ENCODE data around the gene TMEM41B. TPM values are rescaled to one million over a fixed set of nuclear protein-coding genes. Genes with fewer than 3 reads are reported as not detected.
A peak's percentile ranks its signal among the peaks of the same experiment; 100 is the strongest.
"Not testable (repeated sequence)": the region's sequence is repeated elsewhere in the genome, so short reads cannot be mapped to it uniquely, and the experiment has no call there.

Gene TMEM41B
- total RNA-seq, 1 experiment from 2014 or later: 50.3 TPM

DNA sequence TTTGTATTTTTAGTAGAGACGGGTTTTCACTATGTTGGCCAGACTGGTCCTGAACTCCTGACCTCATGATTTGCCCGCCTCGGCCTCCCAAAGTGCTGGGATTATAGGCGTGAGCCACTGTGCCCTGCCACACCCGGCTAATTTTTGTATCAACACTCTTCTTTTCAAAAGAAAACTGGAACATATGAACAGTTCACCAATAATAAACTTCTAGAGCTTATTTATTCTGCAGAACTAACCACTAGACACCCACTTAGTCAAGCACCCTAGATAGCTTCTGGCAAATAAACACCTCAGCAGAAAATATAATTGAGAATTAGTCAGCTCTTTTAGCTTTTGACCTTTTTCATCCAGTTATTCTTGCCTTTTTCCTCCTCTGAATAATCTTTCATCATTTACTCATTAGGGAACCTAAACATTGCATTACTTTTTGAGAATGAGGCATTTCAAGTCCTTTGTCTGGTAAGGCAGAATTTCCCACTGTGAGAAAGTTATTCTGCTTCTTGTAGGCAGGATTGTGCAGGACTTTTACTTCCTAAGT is 27.3 kb upstream of the TMEM41B start:
- no peak overlapping the region for H3K4me3 Mint-ChIP-seq (ENCODE audit: unreplicated experiment)
- no peak for TF ChIP-seq CTCF (IDR thresholded peaks at IDR 0.05; ENCODE audit: unreplicated experiment)
- intact Hi-C loops (cut with micrococcal nuclease): no loop called here
- H3K27ac Mint-ChIP-seq (ENCODE audit: low read depth, unreplicated experiment): no peak overlapping the region
- H3K9me3 Mint-ChIP-seq (ENCODE audit: unreplicated experiment): no peaks in the 10 kb centered on the region
- ChIA-PET POLR2A (interaction anchor here (0.6 to 1.2 kb wide), 3 partner anchors 11 to 42 kb away, joined by 3 to 5 read pairs (median 3); no protein-coding TSS in a partner anchor), CTCF (interaction anchor here (0.7 kb wide), 1 partner anchor 185 kb away, joined by 3 read pairs; no protein-coding TSS in a partner anchor)
- no peak for DNase-seq (ENCODE audit: unreplicated experiment)
- no peaks in the 10 kb centered on the region for H3K4me1 Mint-ChIP-seq (ENCODE audit: insufficient read depth, unreplicated experiment)
- H3K36me3 Mint-ChIP-seq (ENCODE audit: insufficient read depth, unreplicated experiment): no peaks in the 10 kb centered on the region
- BruUV-seq (replicated peaks): no TSS peak
- H3K27me3 Mint-ChIP-seq (ENCODE audit: insufficient read depth, unreplicated experiment): no peaks in the 10 kb centered on the region

- Mint-ChIP-seq H3K9me3 (ENCODE audit: unreplicated experiment) (no peaks in the 10 kb centered on the region), H3K27me3 (ENCODE audit: insufficient read depth, unreplicated experiment) (no peaks in the 10 kb centered on the region), H3K27ac (ENCODE audit: low read depth, unreplicated experiment) (no peak overlapping the region), H3K4me1 (ENCODE audit: insufficient read depth, unreplicated experiment) (peaks cover 15% of the 10 kb centered on the region), H3K4me3 (ENCODE audit: unreplicated experiment) (no peak overlapping the region), H3K36me3 (ENCODE audit: insufficient read depth, unreplicated experiment) (no peaks in the 10 kb centered on the region)
- TF ChIP-seq CTCF (IDR thresholded peaks at IDR 0.05; ENCODE audit: unreplicated experiment): no peak
- ChIA-PET POLR2A (interaction anchor here (1.2 kb wide), 1 partner anchor 18 kb away, joined by 3 read pairs; no protein-coding TSS in a partner anchor), CTCF (interaction anchor here (0.6 kb wide), 1 partner anchor 426 kb away, joined by 3 read pairs; no protein-coding TSS in a partner anchor)
- no TSS peak for BruUV-seq (replicated peaks)
- intact Hi-C loops (cut with micrococcal nuclease): no loop called here
- DNase-seq (ENCODE audit: unreplicated experiment): no peak
Measured at GRCh38 chr11:9332655-9333054, 18.3 kb upstream of the TMEM41B start.

DNA sequence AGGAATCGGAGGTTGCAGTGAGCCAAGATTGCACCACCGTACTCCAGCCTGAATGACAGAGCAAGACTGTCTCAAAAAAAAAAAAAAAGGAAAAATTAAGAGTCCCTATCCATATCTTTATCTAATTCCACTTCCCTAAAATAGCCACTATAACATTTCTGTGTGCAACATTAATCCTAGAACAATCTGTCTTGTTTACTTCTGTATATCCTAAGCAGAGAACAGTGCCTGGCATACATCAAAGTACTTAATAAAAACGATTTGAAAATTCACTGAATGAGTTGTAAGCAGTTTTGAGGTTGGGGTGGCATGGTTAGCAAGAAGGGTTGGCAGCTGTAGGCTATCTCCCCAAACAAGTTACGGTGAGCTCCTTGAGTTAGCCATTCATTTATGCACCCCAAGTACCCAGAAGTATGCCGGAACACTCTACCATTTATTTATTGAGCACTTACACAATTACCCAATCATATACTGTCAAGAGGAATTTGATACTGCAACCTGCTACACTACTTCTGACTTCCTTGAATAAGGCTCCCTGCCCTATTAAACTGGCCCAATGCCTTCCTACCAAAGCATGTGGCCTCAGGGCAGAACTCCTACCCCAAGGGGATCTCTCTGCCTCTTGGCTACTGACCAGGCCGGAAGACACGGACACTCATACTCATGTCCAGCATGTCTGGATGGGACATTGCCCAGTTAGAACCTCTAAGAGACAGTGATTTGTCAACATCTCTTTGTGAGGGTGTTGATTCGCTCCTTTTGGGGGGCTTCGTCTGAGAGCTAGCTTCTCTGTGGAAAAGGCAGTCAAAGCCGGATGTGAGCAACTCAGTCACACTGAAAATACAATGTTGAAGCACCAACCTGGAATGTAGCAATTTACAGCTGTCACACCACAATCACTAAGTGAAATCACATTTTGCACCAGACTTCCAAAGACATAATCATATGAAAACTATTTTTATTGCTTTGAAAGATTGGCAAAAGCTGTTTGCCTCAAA is 16.3 kb upstream of the TMEM41B start:
- DNase-seq (ENCODE audit: unreplicated experiment): peak; percentile 46
- ChIA-PET POLR2A (interaction anchor here (0.6 to 1.1 kb wide), 3 partner anchors 55 to 143 kb away, joined by 3 read pairs; no protein-coding TSS in a partner anchor), CTCF (interaction anchor here (0.7 kb wide), 1 partner anchor 53 kb away, joined by 3 read pairs; no protein-coding TSS in a partner anchor)
- peaks cover 15% of the 10 kb centered on the region for H3K4me1 Mint-ChIP-seq (ENCODE audit: insufficient read depth, unreplicated experiment)
- no TSS peak for BruUV-seq (replicated peaks)
- H3K27ac Mint-ChIP-seq (ENCODE audit: low read depth, unreplicated experiment): peak overlapping the region; percentile 57
- H3K36me3 Mint-ChIP-seq (ENCODE audit: insufficient read depth, unreplicated experiment): no peaks in the 10 kb centered on the region
- H3K4me3 Mint-ChIP-seq (ENCODE audit: unreplicated experiment): no peak overlapping the region
- intact Hi-C loops (cut with micrococcal nuclease): no loop called here
- no peaks in the 10 kb centered on the region for H3K27me3 Mint-ChIP-seq (ENCODE audit: insufficient read depth, unreplicated experiment)
- no peak for TF ChIP-seq CTCF (IDR thresholded peaks at IDR 0.05; ENCODE audit: unreplicated experiment)
- no peaks in the 10 kb centered on the region for H3K9me3 Mint-ChIP-seq (ENCODE audit: unreplicated experiment)

- CTCF ChIA-PET: no interaction called here
- no peak for DNase-seq (ENCODE audit: unreplicated experiment)
- TF ChIP-seq CTCF (IDR thresholded peaks at IDR 0.05; ENCODE audit: unreplicated experiment): no peak
- H3K27me3 Mint-ChIP-seq (ENCODE audit: insufficient read depth, unreplicated experiment): no peaks in the 10 kb centered on the region
- H3K36me3 Mint-ChIP-seq (ENCODE audit: insufficient read depth, unreplicated experiment): no peaks in the 10 kb centered on the region
- no peak overlapping the region for H3K4me3 Mint-ChIP-seq (ENCODE audit: unreplicated experiment)
- POLR2A ChIA-PET: no interaction called here
- H3K27ac Mint-ChIP-seq (ENCODE audit: low read depth, unreplicated experiment): no peak overlapping the region
- H3K4me1 Mint-ChIP-seq (ENCODE audit: insufficient read depth, unreplicated experiment): no peaks in the 10 kb centered on the region
- intact Hi-C loops (cut with micrococcal nuclease): no loop called here
- no peaks in the 10 kb centered on the region for H3K9me3 Mint-ChIP-seq (ENCODE audit: unreplicated experiment)
- no TSS peak for BruUV-seq (replicated peaks)
Measured at GRCh38 chr11:9320047-9320446, 5.7 kb upstream of the TMEM41B start.

- H3K9me3 Mint-ChIP-seq (ENCODE audit: unreplicated experiment); H3K4me1 Mint-ChIP-seq (ENCODE audit: insufficient read depth, unreplicated experiment); intact Hi-C loops (cut with micrococcal nuclease); H3K27me3 Mint-ChIP-seq (ENCODE audit: insufficient read depth, unreplicated experiment); H3K4me3 Mint-ChIP-seq (ENCODE audit: unreplicated experiment); POLR2A ChIA-PET; H3K27ac Mint-ChIP-seq (ENCODE audit: low read depth, unreplicated experiment); CTCF ChIA-PET; H3K36me3 Mint-ChIP-seq (ENCODE audit: insufficient read depth, unreplicated experiment); BruUV-seq (replicated peaks); DNase-seq (ENCODE audit: unreplicated experiment): not testable (repeated sequence)
Measured at GRCh38 chr11:9319377-9320001, 5.1 kb upstream of the TMEM41B start.

Data from MCF 10A (cell line).